Nephron (organoid): ENCODE data around the gene PKP4.

Experiments
- H3K27ac Mint-ChIP-seq, 3 experiments: 2 replicates each; pipeline ENCODE4 v1.8.0; 2020; ENCODE audit warnings: mixed read lengths in 3 of 3, mild to moderate bottlenecking in 2 of 3, moderate library complexity in 1 of 3
- H3K27me3 Mint-ChIP-seq: 2 replicates; pipeline ENCODE4 v1.8.0; 2021; ENCODE audit warnings: low read depth, mild to moderate bottlenecking, moderate library complexity, mixed read lengths
- H3K36me3 Mint-ChIP-seq: 2 replicates; pipeline ENCODE4 v1.8.0; 2020; ENCODE audit warnings: low read depth, mixed read lengths
- H3K4me1 Mint-ChIP-seq: 2 replicates; pipeline ENCODE4 v1.8.0; 2020; ENCODE audit warnings: mixed read lengths
- H3K4me3 Mint-ChIP-seq, 3 experiments: 2 replicates each; pipeline ENCODE4 v1.8.0; 2020; ENCODE audit warnings: mild to moderate bottlenecking in 3 of 3, mixed read lengths in 3 of 3, moderate library complexity in 2 of 3
- H3K9me3 Mint-ChIP-seq: 2 replicates; pipeline ENCODE4 v1.8.0; 2020; ENCODE audit warnings: mixed read lengths
- CTCF ChIP-seq, 3 experiments: fragments of 200-600 bp; sonication (generic); IDR thresholded peaks; one replicate each; pipeline ENCODE4 v1.5.0; 2021; ENCODE audit warnings: antibody characterized with exemption in 3 of 3; ENCODE audit not compliant: unreplicated experiment in 3 of 3

Gene PKP4

GRCh38 chr2:158569284-158569683, 112.5 kb downstream of the PKP4 start:
- H3K36me3 Mint-ChIP-seq = peaks cover 35% of the 10 kb centered on the region
- TF ChIP-seq CTCF (IDR thresholded peaks at IDR 0.05; ENCODE audit: unreplicated experiment in 3 of 3) = no peak
- no peaks in the 10 kb centered on the region for H3K27me3 Mint-ChIP-seq
- no peak overlapping the region for H3K4me3 Mint-ChIP-seq
- H3K4me1 Mint-ChIP-seq = no peaks in the 10 kb centered on the region
- no peak overlapping the region for H3K27ac Mint-ChIP-seq
- peaks cover 15% of the 10 kb centered on the region for H3K9me3 Mint-ChIP-seq

GRCh38 chr2:158570869-158571268, 114.1 kb downstream of the PKP4 start:
- H3K36me3 Mint-ChIP-seq = peaks cover 35% of the 10 kb centered on the region
- H3K9me3 Mint-ChIP-seq = peaks cover 15% of the 10 kb centered on the region
- TF ChIP-seq CTCF (IDR thresholded peaks at IDR 0.05; ENCODE audit: unreplicated experiment in 3 of 3) = no peak
- H3K27ac Mint-ChIP-seq = no peak overlapping the region
- no peaks in the 10 kb centered on the region for H3K27me3 Mint-ChIP-seq
- H3K4me1 Mint-ChIP-seq = no peaks in the 10 kb centered on the region
- H3K4me3 Mint-ChIP-seq = no peak overlapping the region

- H3K4me3 Mint-ChIP-seq = no peak overlapping the region
- TF ChIP-seq CTCF (IDR thresholded peaks at IDR 0.05; ENCODE audit: unreplicated experiment in 3 of 3) = no peak
Observed at GRCh38 chr2:158573739-158574138, 117.0 kb downstream of the PKP4 start.

GRCh38 chr2:158575051-158575635, 118.4 kb downstream of the PKP4 start:
- no peaks in the 10 kb centered on the region for H3K27me3 Mint-ChIP-seq
- H3K4me1 Mint-ChIP-seq = no peaks in the 10 kb centered on the region
- peaks cover 35% of the 10 kb centered on the region for H3K36me3 Mint-ChIP-seq
- peaks cover 15% of the 10 kb centered on the region for H3K9me3 Mint-ChIP-seq
- H3K27ac Mint-ChIP-seq = no peak overlapping the region
- no peak for TF ChIP-seq CTCF (IDR thresholded peaks at IDR 0.05; ENCODE audit: unreplicated experiment in 3 of 3)
- H3K4me3 Mint-ChIP-seq = no peak overlapping the region

More at GRCh38 chr2:158573739-158574138, 117.0 kb downstream of the PKP4 start:
- Mint-ChIP-seq H3K4me1 (no peaks in the 10 kb centered on the region), H3K27me3 (no peaks in the 10 kb centered on the region), H3K9me3 (peaks cover 15% of the 10 kb centered on the region), H3K36me3 (peaks cover 25% of the 10 kb centered on the region), H3K27ac (no peak overlapping the region)

- Mint-ChIP-seq H3K27ac (no peak overlapping the region), H3K27me3 (no peaks in the 10 kb centered on the region), H3K36me3 (peaks cover 26% of the 10 kb centered on the region), H3K4me1 (no peaks in the 10 kb centered on the region), H3K9me3 (peaks cover 7% of the 10 kb centered on the region), H3K4me3 (no peak overlapping the region)
- no peak for TF ChIP-seq CTCF (IDR thresholded peaks at IDR 0.05; ENCODE audit: unreplicated experiment in 3 of 3)
Observed at GRCh38 chr2:158577141-158577540, 120.4 kb downstream of the PKP4 start.

GRCh38 chr2:158578703-158579330, 122.1 kb downstream of the PKP4 start:
- Mint-ChIP-seq H3K27ac (no peak overlapping the region), H3K4me3 (no peak overlapping the region), H3K36me3 (peaks cover 26% of the 10 kb centered on the region), H3K27me3 (no peaks in the 10 kb centered on the region), H3K9me3 (no peaks in the 10 kb centered on the region), H3K4me1 (no peaks in the 10 kb centered on the region)
- no peak for TF ChIP-seq CTCF (IDR thresholded peaks at IDR 0.05; ENCODE audit: unreplicated experiment in 3 of 3)
